Stimulated activated CD4-positive, alpha-beta T cell treated with anti-CD3 and anti-CD28 coated beads, Interleukin-2, amount 100 ng/mL, for 24 hours (primary cell): ENCODE data around the gene TMEM115.
A peak's percentile ranks its signal among the peaks of the same experiment; 100 is the strongest.

Source experiments
- DNase-seq, 2 donors: peaks; one replicate each; pipeline ENCODE4 v3.0.0-alpha.2; 2020

Gene TMEM115

GRCh38 chr3:50350527-50351322 lies 8.6 kb downstream of the TMEM115 start, which contains the start of the genes CYB561D2 and NPRL2:
CYB561D2 (plus strand) TSS chr3:50350862; CDS start chr3:50351434, 572 bp downstream.
NPRL2 (minus strand) TSS chr3:50350775; CDS start chr3:50350652, 123 bp downstream.
- peak; percentile 99 for DNase-seq

- no peak for DNase-seq
Observed at GRCh38 chr3:50350213-50350526, 9.2 kb downstream of the TMEM115 start.

- DNase-seq: peak; percentile 76 to 77
Observed at GRCh38 chr3:50347187-50347813, 12.0 kb downstream of the TMEM115 start.

GRCh38 chr3:50345586-50346234 lies 13.6 kb downstream of the TMEM115 start, which contains the start of gene ZMYND10:
ZMYND10 (minus strand) TSS chr3:50345732; CDS start chr3:50345579, 153 bp downstream.
- peak; percentile 76 to 87 for DNase-seq

GRCh38 chr3:50345008-50345407 lies 14.3 kb downstream of the TMEM115 start:
- DNase-seq: no peak

GRCh38 chr3:50342813-50343633 lies 16.3 kb downstream of the TMEM115 start:
- no peak for DNase-seq

GRCh38 chr3:50341996-50342650 lies 17.2 kb downstream of the TMEM115 start:
- DNase-seq: no peak

- no peak for DNase-seq
Observed at GRCh38 chr3:50341537-50341936, 17.8 kb downstream of the TMEM115 start.

GRCh38 chr3:50340448-50341329 lies 18.6 kb downstream of the TMEM115 start, which contains the start of gene RASSF1:
RASSF1 (minus strand) TSS chr3:50340836; CDS start chr3:50340805, 31 bp downstream.
- DNase-seq: peak; percentile 69 to 84

- no peak for DNase-seq
Observed at GRCh38 chr3:50340147-50340447, 19.2 kb downstream of the TMEM115 start.

GRCh38 chr3:50339485-50340146 lies 19.7 kb downstream of the TMEM115 start:
- no peak for DNase-seq

- DNase-seq: no peak
Observed at GRCh38 chr3:50338965-50339364, 20.4 kb downstream of the TMEM115 start.

- DNase-seq: peak; percentile 97 to 98
Observed at GRCh38 chr3:50337175-50337861, 22.0 kb downstream of the TMEM115 start.

GRCh38 chr3:50336452-50337174 lies 22.7 kb downstream of the TMEM115 start:
- no peak for DNase-seq

GRCh38 chr3:50334339-50335075 lies 24.8 kb downstream of the TMEM115 start:
- DNase-seq: no peak

GRCh38 chr3:50333744-50334328 lies 25.5 kb downstream of the TMEM115 start:
- no peak for DNase-seq

- no peak for DNase-seq
Observed at GRCh38 chr3:50331364-50331907, 27.9 kb downstream of the TMEM115 start.

GRCh38 chr3:50330330-50330729 lies 29.0 kb downstream of the TMEM115 start:
- no peak for DNase-seq
